ENCODE measurements around the gene GAPDH.

Gene GAPDH

GRCh38 chr12:6546016-6546415 lies 11.7 kb downstream of the GAPDH start:
- DNase-seq (ENCODE audit: insufficient read length, low spot score) (no peak), FAIRE-seq (no peak)
- no peak for TF ChIP-seq POLR2A (IDR thresholded peaks at IDR 0.05; ENCODE audit: low read depth, low read length)

DNA sequence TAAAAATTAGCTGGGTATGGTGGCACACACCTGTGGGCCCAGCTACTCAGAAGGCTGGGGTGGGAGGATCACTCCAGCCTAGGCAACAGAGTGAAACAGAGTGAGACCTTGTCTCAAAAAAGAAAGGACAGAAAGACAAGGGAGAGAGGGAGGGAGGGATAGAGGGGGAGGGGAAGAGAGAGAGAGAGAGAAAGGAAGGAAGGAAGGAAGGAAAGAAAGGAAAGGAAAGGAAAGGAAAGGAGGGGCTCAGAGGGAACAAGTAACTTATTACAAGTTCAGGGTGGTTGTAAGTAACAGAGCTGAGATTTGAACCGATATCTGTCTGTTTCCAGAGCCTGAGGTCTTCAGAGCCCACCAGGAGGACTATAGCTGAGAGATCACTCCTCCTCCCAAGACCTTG lies 13.2 kb downstream of the GAPDH start:
- TF ChIP-seq POLR2A (IDR thresholded peaks at IDR 0.05; ENCODE audit: low read depth, low read length) = no peak
- no peak for FAIRE-seq
- DNase-seq (ENCODE audit: insufficient read length, low spot score) = no peak

GRCh38 chr12:6547987-6548386 lies 13.7 kb downstream of the GAPDH start:
- no peak for TF ChIP-seq POLR2A (IDR thresholded peaks at IDR 0.05; ENCODE audit: low read depth, low read length)
- FAIRE-seq (no peak), DNase-seq (ENCODE audit: insufficient read length, low spot score) (no peak)

GRCh38 chr12:6548556-6548955 lies 14.2 kb downstream of the GAPDH start:
- no peak for TF ChIP-seq POLR2A (IDR thresholded peaks at IDR 0.05; ENCODE audit: low read depth, low read length)
- FAIRE-seq = no peak
- DNase-seq (ENCODE audit: insufficient read length, low spot score) = no peak

DNA sequence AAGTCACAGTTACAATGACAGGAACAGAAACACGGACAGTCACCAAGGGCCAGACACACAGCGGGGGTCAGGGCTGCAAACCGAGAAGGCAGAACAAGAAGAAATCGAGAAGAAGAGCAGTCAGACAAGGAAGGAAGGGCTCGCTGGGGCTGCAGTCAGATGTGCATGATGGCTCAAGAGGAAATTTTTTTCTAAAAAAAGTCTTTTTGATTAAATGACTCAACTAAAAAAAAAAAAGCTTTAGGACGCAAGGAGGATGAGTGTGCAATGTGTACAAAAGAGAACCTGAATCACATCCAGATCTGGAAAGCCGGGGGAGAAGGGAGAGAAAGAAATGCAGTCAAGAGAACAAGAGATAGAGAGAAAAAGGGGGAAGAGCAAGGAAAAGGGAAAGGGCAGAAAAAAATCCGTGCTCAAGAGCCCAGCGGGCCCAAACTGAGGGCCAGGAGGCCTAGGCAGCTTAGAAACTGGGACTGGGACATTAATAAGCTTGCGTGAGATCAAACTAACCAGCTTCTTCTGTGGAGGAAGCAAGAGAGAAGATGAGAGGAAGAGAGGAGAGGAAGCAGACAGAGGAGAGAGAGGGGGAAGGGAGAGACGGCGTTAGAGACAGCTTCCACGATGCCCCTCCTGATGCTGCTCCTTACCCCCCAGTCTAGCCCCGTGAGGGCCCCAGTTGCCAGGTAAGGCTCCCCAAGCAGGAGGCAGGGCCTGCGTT lies 14.8 kb downstream of the GAPDH start:
- DNase-seq (ENCODE audit: insufficient read length, low spot score) = no peak
- no peak for FAIRE-seq
- no peak for TF ChIP-seq POLR2A (IDR thresholded peaks at IDR 0.05; ENCODE audit: low read depth, low read length)

DNA sequence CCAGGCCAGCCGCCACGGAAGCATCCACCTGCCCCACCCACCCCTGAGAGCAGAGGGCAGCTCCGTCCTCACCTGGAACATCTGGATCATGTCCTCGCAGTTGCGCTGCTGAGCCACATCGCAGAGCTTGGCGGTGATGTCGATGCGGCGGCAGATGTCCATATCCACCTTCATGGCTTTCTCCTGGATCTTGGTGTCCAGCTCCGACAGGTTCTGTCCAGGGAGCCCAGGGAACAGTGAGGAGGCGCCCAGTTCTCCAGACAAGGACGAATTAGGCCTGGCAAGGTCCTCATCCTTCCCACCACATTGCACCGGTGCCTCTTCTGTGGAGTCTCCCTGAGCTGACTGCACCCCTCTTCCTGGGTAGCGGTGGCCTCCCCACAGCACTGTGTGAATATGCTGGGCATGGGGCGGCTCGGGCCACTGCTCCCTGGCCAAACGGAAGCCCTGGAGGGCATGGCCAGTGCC lies 15.4 kb downstream of the GAPDH start:
- TF ChIP-seq POLR2A (IDR thresholded peaks at IDR 0.05; ENCODE audit: low read depth, low read length) = no peak
- FAIRE-seq (no peak), DNase-seq (ENCODE audit: insufficient read length, low spot score) (no peak)

- no peak for DNase-seq (ENCODE audit: insufficient read length, low spot score)
- no peak for FAIRE-seq
- TF ChIP-seq POLR2A (IDR thresholded peaks at IDR 0.05; ENCODE audit: low read depth, low read length) = no peak
These were observed 16.2 kb downstream of the GAPDH start for GRCh38 chr12:6550294-6551062.

- no peak for TF ChIP-seq POLR2A (IDR thresholded peaks at IDR 0.05; ENCODE audit: low read depth, low read length)
- FAIRE-seq (no peak), DNase-seq (ENCODE audit: insufficient read length, low spot score) (no peak)
These were observed 16.7 kb downstream of the GAPDH start for GRCh38 chr12:6551063-6551461.

GRCh38 chr12:6551496-6552139 lies 17.3 kb downstream of the GAPDH start:
- no peak for FAIRE-seq
- no peak for DNase-seq (ENCODE audit: insufficient read length, low spot score)
- TF ChIP-seq POLR2A (IDR thresholded peaks at IDR 0.05; ENCODE audit: low read depth, low read length) = no peak

DNA sequence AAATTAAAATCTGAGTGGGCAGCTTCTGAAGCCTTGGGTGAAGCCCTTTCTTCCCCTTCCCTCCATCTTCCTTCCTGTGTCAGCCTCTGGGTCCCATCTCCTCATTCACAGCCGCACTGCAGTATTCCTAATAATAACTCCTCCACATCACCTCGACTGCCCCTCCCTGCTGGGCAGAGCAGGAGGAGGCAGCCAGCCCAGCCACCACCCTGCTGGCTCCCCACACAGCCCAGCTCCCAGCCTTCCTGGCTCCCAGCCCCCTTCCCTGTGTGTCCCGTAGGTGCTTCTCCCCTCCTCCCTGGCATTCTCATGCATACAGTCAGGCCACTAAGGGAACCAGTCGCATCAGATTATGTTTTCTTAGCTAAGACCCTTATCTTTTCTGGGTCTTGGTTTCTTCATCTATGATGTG lies 17.8 kb downstream of the GAPDH start:
- no peak for FAIRE-seq
- 0 out of 2 replicates have a peak, but pooled peaks have one; percentile 16 for TF ChIP-seq POLR2A (IDR thresholded peaks at IDR 0.05; ENCODE audit: low read depth, low read length)
- DNase-seq (ENCODE audit: insufficient read length, low spot score) = no peak

- DNase-seq (ENCODE audit: insufficient read length, low spot score) (no peak), FAIRE-seq (no peak)
- peak; percentile 15; the same call in 1 of the 2 replicates for TF ChIP-seq POLR2A (IDR thresholded peaks at IDR 0.05; ENCODE audit: low read depth, low read length)
These were observed 18.9 kb downstream of the GAPDH start for GRCh38 chr12:6553051-6553868.

- FAIRE-seq = no peak
- no peak for DNase-seq (ENCODE audit: insufficient read length, low spot score)
These were observed 20.1 kb downstream of the GAPDH start for GRCh38 chr12:6554168-6555017.

More at GRCh38 chr12:6554168-6555017, 20.1 kb downstream of the GAPDH start:
- no peak for TF ChIP-seq POLR2A (IDR thresholded peaks at IDR 0.05; ENCODE audit: low read depth, low read length)

Measured in H54 (cell line).